Fibroblast of skin of scalp (primary cell): ENCODE measurements around the gene FLVCR2.
"Not testable (repeated sequence)": the region's sequence is repeated elsewhere in the genome, so short reads cannot be mapped to it uniquely, and the experiment has no call there.

Source experiments
- DNase-seq: peaks from one replicate; pipeline ENCODE4 v3.0.0-alpha.2; 2013

FLVCR2 gene

GRCh38 chr14:75591987-75592575 is 13.7 kb downstream of the FLVCR2 start:
- DNase-seq, result no peak

GRCh38 chr14:75595226-75595625 is 16.8 kb downstream of the FLVCR2 start:
- DNase-seq, result no peak

GRCh38 chr14:75597149-75597548 is 18.7 kb downstream of the FLVCR2 start:
- DNase-seq, result no peak

GRCh38 chr14:75600100-75600499 is 21.7 kb downstream of the FLVCR2 start:
- DNase-seq, result not testable (repeated sequence)

- DNase-seq, result not testable (repeated sequence)
These were observed 22.6 kb downstream of the FLVCR2 start for GRCh38 chr14:75601061-75601460.

DNA sequence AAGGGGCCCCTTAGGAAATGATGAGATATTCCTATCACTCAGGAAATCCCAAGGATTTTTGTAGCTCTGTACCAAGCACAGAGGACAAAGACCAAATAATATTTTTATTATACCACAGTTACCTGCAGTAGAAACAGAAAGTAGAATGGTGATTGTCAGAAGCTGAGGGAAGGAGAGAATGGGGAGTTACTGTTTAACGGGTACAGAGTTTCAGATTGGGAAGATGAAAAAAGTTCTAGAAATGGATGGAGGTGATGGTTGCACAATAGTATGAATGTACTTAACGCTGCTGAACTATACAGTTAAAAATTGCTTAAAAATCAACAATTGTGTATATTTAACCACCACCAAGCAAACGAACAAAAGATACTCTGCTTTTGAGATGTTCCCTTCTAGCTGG is 24.1 kb downstream of the FLVCR2 start:
- no peak for DNase-seq

DNA sequence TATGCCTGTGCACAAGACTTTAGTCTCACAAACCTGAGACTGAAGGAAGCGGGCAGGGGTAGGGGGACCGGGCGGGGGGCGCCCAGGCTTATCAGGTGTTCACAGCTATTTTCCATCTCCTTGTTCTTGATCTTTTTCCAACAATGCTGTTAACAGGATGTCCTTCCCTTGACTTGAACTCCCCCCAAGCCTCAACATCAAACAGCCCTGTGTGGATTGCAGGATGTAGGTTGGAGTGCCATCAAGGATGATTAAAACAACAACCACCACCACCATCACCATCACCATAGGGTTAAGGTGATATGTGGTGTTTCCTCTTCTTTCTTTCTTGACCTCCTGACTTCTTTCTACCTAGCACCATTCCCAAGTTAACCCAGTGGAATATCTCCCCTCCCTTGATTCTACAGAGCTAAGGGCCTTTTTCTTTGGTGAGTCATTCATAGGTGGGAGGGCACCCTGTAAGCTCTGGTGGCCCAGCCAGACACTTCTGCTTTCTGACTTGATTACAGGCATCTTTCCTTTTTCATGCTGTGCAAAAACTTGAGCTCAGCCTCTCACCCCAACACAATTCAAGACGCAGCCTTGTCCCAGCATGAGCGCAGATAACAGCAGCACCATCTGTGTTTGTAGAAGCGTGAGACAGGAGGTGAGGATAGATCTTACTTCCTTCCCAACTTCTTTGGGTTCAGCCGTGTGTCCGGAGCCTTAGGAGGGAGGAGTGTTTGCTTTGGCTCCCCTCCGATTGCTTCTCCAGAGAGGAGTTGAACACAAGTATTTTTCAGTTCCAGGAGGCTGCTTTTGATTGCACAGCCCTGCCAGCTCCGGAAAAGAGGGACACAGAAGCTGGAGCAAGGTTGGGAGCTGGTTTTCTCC is 26.8 kb downstream of the FLVCR2 start:
- peak; percentile 1 for DNase-seq

DNA sequence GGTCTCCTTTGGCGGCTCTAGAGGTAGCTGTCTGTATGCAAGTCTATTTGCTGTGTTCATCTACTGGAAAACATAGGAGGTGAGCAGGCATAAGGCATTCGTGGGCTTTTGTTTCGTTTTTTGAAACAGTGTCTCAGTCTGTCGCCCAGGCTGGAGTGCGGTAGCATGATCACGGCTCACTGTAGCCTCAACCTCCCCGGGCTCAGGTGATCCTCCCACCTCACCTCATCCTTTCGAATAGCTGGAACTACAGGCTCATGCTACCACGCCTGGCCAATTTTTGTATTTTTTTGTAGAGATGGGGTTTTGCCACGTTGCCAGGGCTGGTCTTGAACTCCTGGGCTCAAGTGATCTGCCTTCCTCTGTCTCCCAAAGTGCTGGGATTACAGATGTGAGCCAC is 27.5 kb downstream of the FLVCR2 start:
- DNase-seq, result no peak

- no peak for DNase-seq
These were observed 28.6 kb downstream of the FLVCR2 start for GRCh38 chr14:75607044-75607443.

- no peak for DNase-seq
These were observed 29.6 kb downstream of the FLVCR2 start for GRCh38 chr14:75607842-75608640.

DNA sequence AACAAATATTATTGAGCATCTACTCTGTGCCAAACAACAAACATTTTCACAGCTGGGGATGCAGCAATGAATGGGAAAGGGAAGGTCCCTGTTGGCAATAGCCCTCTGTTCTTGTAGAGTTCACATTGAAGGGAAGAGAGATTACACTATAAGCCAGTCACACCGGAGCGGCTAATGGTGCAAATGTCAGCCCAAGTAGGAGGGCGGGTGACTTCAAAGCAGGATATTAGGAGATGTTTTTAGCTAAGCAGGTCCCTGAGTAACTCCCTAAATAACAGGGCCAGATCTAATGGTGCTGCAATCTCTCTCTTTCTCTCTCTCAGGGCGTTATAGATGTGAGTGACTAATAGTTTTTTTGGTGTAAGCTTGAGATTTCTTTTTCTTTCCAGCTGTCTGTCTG is 30.7 kb downstream of the FLVCR2 start:
- no peak for DNase-seq

GRCh38 chr14:75609606-75610475 is 31.4 kb downstream of the FLVCR2 start:
- DNase-seq, result no peak

DNA sequence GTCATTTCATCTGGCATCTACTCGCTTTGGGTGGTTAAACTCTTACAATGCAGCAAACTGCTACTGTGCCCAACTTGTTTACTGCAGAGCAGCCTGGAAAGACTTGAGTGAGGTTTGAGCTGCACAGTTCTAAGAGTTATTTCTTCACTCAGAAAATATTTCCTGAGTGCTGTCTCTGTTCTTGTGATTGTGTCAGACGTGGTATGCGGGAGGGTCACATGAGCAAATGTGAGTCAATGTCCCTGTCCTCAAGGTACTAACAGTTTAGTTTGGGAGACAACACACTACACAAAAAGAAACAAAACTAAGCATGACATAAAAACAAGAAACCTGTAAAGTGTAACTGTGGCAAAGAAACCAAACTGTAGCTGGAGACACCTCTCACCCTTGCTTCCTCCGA is 32.4 kb downstream of the FLVCR2 start:
- DNase-seq, result no peak

DNA sequence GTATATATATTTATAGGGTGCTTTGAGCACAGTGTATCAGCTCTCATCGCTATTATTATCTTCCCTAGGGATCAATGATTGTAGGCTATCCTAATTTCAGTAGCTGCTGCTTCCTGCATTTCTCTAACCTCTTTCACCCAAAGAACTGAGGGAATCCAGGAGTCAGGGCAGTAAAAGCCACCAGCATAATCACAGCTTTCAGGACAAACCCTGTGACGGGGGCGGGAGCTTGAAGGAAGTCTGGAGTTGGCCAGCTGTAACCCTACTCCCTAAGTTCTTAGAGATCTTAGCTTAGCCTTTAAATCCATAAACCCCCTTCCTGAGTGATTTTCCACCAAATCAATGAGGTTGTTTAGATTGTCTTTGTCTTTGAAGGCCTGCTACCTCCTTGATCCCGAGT is 33.7 kb downstream of the FLVCR2 start:
- no peak for DNase-seq

DNA sequence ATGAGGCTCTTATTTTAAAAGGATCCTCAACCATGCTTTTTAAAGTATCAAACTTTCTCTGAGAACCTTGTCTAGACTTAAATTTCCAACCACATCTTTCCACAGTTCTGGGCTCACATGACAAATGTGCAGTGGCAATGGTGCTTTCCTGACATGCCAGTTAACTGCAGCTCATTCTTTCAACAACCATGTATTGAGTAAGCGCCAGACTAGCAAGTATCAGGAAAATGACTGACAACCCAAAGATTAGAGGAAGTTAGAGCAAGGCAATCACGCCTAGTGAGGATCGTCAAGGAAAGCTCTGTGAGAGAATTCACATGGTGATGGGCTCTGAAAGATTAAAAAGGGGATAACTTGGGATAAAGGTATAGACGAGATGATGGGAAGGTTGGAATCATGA is 35.8 kb downstream of the FLVCR2 start:
- DNase-seq, result no peak

GRCh38 chr14:75615200-75615599 is 36.8 kb downstream of the FLVCR2 start:
- DNase-seq, result no peak

DNA sequence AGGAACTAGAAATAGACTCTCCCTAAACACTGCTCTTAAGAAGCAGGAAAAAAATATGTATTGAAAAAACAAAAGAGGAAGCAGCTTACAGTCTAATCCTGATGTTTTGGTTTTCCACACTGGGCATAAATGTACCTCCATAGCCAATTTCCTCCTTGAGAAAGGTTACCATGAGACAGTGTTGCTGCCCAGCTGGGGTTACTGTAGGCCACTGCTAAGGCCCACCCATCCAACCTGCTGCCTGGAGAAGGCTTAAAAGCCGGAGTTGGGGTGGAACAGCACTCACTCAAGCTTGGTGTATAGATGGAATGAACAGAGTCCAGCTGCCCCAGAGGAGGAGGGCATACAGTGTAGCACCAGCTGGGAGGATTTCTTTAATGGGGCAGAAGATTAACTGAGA is 41.1 kb downstream of the FLVCR2 start:
- DNase-seq, result no peak

GRCh38 chr14:75625034-75625433 is 46.6 kb downstream of the FLVCR2 start:
- DNase-seq, result no peak

DNA sequence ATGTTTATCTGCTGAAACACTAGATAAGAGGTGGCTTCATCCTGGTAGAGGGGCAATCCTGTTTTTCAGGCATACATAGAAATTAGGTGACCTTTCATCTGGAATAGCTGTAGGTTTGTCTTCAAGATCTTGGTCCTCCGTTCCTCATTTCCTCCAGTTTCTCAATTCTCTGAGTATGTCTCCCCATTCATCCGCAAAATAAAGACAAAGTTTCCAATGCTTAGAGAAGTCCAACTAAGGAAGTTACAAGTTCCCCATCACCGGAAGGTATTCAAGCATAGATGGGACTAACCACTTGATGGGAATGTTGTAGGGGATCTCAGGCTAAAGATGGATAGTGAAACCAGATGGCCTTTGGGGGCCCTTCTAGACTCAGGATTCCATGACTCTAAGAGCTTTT is 48.0 kb downstream of the FLVCR2 start:
- DNase-seq, result no peak

- DNase-seq, result no peak
These were observed 48.4 kb downstream of the FLVCR2 start for GRCh38 chr14:75626863-75627262.

- DNase-seq, result no peak
These were observed 49.0 kb downstream of the FLVCR2 start for GRCh38 chr14:75627406-75627805.

GRCh38 chr14:75628816-75629215 is 50.4 kb downstream of the FLVCR2 start:
- no peak for DNase-seq
